Epithelial cell of proximal tubule (primary cell): ENCODE data around the gene SLC44A5. TPM values are rescaled to one million over a fixed set of nuclear protein-coding genes. Genes with fewer than 3 reads are reported as not detected.
"Not testable (repeated sequence)": the region's sequence is repeated elsewhere in the genome, so short reads cannot be mapped to it uniquely, and the experiment has no call there.

Experiments
- DNase-seq: peaks from one replicate; pipeline ENCODE4 v3.0.0-alpha.2; 2011; ENCODE audit warnings: low read depth
- H3K4me3 ChIP-seq: 2 replicates; pipeline ENCODE4 v1.5.1; 2011; ENCODE audit warnings: low read depth, mild to moderate bottlenecking, low read length
- CTCF ChIP-seq: conservative IDR thresholded peaks from 2 replicates; pipeline ENCODE4 v1.5.1; 2012; ENCODE audit warnings: low read depth, mild to moderate bottlenecking, low read length
- total RNA-seq: library from RNA; depleted of rRNA; stranded (reverse); fragments of >200 nt; gene quantifications from 2 replicates; pipeline ENCODE4 v1.2.3, GENCODE V29; 2015

SLC44A5 gene
- total RNA-seq, 1 donor from 2014 or later = 1.8 TPM

- no peak for DNase-seq
- no peak for TF ChIP-seq CTCF
- H3K4me3 ChIP-seq = no peak overlapping the region
These were observed 237.3 kb downstream of the SLC44A5 start for GRCh38 chr1:75373542-75374159.

GRCh38 chr1:75366595-75366994 is 244.3 kb downstream of the SLC44A5 start:
- no peak for TF ChIP-seq CTCF
- no peak for DNase-seq
- no peak overlapping the region for H3K4me3 ChIP-seq

GRCh38 chr1:75361260-75361659 is 249.7 kb downstream of the SLC44A5 start:
- no peak for TF ChIP-seq CTCF
- H3K4me3 ChIP-seq = no peak overlapping the region
- no peak for DNase-seq

- not testable (repeated sequence) for DNase-seq, H3K4me3 ChIP-seq
These were observed 256.6 kb downstream of the SLC44A5 start for GRCh38 chr1:75354267-75354666.

GRCh38 chr1:75353051-75353450 is 257.9 kb downstream of the SLC44A5 start:
- H3K4me3 ChIP-seq = no peak overlapping the region
- DNase-seq = no peak
- TF ChIP-seq CTCF = no peak

- TF ChIP-seq CTCF = no peak
- peak; percentile 10 for DNase-seq
- H3K4me3 ChIP-seq = no peak overlapping the region
These were observed 265.2 kb downstream of the SLC44A5 start for GRCh38 chr1:75345538-75346292.

GRCh38 chr1:75342786-75343185 is 268.1 kb downstream of the SLC44A5 start:
- DNase-seq = no peak
- no peak for TF ChIP-seq CTCF
- H3K4me3 ChIP-seq = no peak overlapping the region
